ENCODE results near the gene BICD1. TPM values are rescaled to one million over a fixed set of nuclear protein-coding genes. Genes with fewer than 3 reads are reported as not detected.

BICD1 gene
- total RNA-seq, 1 donor from 2014 or later: 33.8 TPM

- Histone ChIP-seq H3K36me3 (peaks cover 0 to 9% of the 10 kb centered on the region in 2 donors), H3K27ac (no peak overlapping the region), H3K4me1 (no peaks in the 10 kb centered on the region), H3K9me3 (no peaks in the 10 kb centered on the region), H3K27me3 (no peaks in the 10 kb centered on the region), H3K4me3 (no peak overlapping the region)
- TF ChIP-seq, protein P1, sequence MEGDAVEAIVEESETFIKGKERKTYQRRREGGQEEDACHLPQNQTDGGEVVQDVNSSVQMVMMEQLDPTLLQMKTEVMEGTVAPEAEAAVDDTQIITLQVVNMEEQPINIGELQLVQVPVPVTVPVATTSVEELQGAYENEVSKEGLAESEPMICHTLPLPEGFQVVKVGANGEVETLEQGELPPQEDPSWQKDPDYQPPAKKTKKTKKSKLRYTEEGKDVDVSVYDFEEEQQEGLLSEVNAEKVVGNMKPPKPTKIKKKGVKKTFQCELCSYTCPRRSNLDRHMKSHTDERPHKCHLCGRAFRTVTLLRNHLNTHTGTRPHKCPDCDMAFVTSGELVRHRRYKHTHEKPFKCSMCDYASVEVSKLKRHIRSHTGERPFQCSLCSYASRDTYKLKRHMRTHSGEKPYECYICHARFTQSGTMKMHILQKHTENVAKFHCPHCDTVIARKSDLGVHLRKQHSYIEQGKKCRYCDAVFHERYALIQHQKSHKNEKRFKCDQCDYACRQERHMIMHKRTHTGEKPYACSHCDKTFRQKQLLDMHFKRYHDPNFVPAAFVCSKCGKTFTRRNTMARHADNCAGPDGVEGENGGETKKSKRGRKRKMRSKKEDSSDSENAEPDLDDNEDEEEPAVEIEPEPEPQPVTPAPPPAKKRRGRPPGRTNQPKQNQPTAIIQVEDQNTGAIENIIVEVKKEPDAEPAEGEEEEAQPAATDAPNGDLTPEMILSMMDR (IDR thresholded peaks at IDR 0.05): peak in 1 of 3 experiments; percentile 35
- intact Hi-C loops (cut with DNase I): loop anchor here (2.0 to 10.0 kb wide), 2 partner anchors 652 to 900 kb away; no protein-coding TSS in a partner anchor
- no peak for DNase-seq (ENCODE audit: low spot score in 2 of 2)
Observed at GRCh38 chr12:32305163-32305562, 198.5 kb downstream of the BICD1 start.

DNA sequence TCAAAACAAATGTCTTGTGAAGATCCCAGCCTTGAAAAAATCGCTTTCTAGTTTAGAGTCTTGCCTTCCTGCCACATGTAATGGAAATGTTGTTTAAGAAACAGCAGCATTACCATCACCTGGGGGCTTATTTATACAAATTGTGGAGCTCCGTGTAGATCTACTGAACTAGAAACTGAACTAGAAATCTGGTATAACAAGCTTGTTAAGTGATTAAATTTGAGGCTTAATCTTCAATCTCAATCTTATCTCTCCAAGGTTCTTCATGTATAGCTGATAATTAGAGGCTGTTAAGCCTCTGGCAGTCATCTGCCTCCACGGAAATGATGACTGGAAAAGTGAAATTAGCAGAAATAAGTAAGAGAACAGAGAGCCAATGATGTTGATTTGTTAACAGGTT lies 200.7 kb downstream of the BICD1 start:
- no peak overlapping the region for H3K4me3 ChIP-seq
- peaks cover 0 to 9% of the 10 kb centered on the region in 2 donors for H3K36me3 ChIP-seq
- no peak overlapping the region for H3K27ac ChIP-seq
- TF ChIP-seq, protein P1 (IDR thresholded peaks at IDR 0.05): no peak
- no peak for DNase-seq (ENCODE audit: low spot score in 2 of 2)
- no peaks in the 10 kb centered on the region for H3K9me3 ChIP-seq
- H3K4me1 ChIP-seq: no peaks in the 10 kb centered on the region
- H3K27me3 ChIP-seq: no peaks in the 10 kb centered on the region
- intact Hi-C loops (cut with DNase I): loop anchor here (10.0 kb wide), 1 partner anchor 903 kb away; no protein-coding TSS in a partner anchor

DNA sequence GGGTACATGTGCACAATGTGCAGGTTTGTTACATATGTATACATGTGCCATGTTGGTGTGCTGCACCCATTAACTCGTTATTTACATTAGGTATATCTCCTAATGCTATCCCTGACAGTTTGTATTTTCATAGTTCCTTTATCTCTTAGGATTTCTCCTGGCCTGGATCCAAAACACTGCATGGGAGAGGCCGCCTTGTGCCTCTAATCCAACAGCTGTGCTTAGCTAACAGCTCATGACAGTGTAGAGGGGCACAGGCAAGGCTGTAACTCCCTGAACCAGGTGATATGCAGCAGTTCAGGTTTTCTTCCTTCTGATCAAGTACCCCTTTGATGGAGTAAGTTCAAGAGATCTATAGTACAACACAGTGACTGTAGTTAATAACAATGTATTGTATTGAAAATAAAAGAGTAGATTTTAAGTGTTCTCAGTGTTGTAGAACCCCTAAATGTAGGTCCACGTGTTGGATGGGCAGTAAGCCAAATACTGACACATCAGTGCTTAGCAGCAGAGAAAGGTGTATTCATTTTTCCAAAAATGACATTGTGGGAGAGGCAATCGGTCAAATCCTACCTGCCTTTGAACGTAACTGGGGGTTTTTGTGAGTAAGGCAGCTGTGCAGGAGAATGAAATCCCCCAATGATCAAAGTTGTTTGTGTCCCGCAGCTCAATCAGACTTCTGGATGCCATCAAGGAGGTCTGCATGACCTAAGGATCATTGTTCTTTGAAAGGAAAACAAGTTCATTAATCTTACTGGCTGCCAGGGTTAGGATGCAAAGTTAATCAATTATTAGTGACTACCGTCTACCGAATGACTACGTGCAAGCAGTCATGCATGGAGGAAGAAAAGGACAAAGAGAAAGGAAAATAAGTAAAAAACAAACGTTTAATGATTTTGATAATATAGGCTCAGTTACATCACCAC lies 203.4 kb downstream of the BICD1 start:
- Histone ChIP-seq H3K36me3 (peaks cover 0 to 9% of the 10 kb centered on the region in 2 donors), H3K27ac (no peak overlapping the region), H3K4me1 (no peaks in the 10 kb centered on the region), H3K4me3 (no peak overlapping the region), H3K9me3 (no peaks in the 10 kb centered on the region), H3K27me3 (no peaks in the 10 kb centered on the region)
- intact Hi-C loops (cut with DNase I): loop anchor here (10.0 kb wide), 1 partner anchor 905 kb away; no protein-coding TSS in a partner anchor
- DNase-seq (ENCODE audit: low spot score in 2 of 2): no peak
- TF ChIP-seq, protein P1 (IDR thresholded peaks at IDR 0.05): no peak

- TF ChIP-seq, protein P1 (IDR thresholded peaks at IDR 0.05): peak; percentile 16 to 48 (median 43)
- no peaks in the 10 kb centered on the region for H3K27me3 ChIP-seq
- H3K4me1 ChIP-seq: no peaks in the 10 kb centered on the region
- no peak for DNase-seq (ENCODE audit: low spot score in 2 of 2)
- no peaks in the 10 kb centered on the region for H3K9me3 ChIP-seq
- intact Hi-C loops (cut with DNase I): no loop called here
- no peak overlapping the region for H3K4me3 ChIP-seq
- H3K27ac ChIP-seq: no peak overlapping the region
- H3K36me3 ChIP-seq: no peaks in the 10 kb centered on the region
Observed at GRCh38 chr12:32312049-32312670, 205.5 kb downstream of the BICD1 start.

DNA sequence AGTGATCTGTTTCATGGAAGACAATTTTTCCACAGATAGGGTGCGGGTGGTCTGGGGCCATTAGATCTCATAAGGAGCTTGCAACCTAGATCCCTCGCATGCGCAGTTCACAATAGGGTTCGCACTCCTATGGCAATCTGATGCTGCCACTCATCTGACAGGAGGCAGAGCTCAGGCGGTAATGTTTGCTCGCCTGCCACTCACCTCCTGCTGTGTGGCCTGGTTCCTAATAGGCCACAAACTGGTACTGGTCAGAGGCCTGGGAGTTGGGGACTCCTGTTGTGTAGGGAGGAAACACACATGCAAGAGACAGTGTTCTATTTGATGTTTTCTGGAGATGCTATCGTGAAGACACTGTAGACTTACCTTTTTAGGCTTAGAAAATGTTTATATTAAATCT lies 215.7 kb downstream of the BICD1 start:
- TF ChIP-seq, protein P1 (IDR thresholded peaks at IDR 0.05): no peak
- Histone ChIP-seq H3K4me3 (no peak overlapping the region), H3K4me1 (no peaks in the 10 kb centered on the region), H3K9me3 (no peaks in the 10 kb centered on the region), H3K27me3 (no peaks in the 10 kb centered on the region), H3K27ac (no peak overlapping the region), H3K36me3 (peaks cover 0 to 2% of the 10 kb centered on the region in 2 donors)
- DNase-seq (ENCODE audit: low spot score in 2 of 2): no peak
- intact Hi-C loops (cut with DNase I): no loop called here

Data from ascending aorta (tissue), 2 donors.